ENCODE data around the gene UPK3BL1.
"Not testable (repeated sequence)": the region's sequence is repeated elsewhere in the genome, so short reads cannot be mapped to it uniquely, and the experiment has no call there.

Gene UPK3BL1

GRCh38 chr7:102642691-102643090 lies at the start of gene UPK3BL1:
Gene UPK3BL1, minus strand, starts transcription at chr7:102642791. Its CDS starts 50 bp downstream, at chr7:102642741.
- DNase-seq, result not testable (repeated sequence)

- DNase-seq, result not testable (repeated sequence)
These were observed 48.0 kb upstream of the UPK3BL1 start for GRCh38 chr7:102690602-102691001.

- not testable (repeated sequence) for DNase-seq
These were observed 47.1 kb upstream of the UPK3BL1 start for GRCh38 chr7:102689436-102690282.

GRCh38 chr7:102688299-102689036 lies 45.9 kb upstream of the UPK3BL1 start:
- not testable (repeated sequence) for DNase-seq

GRCh38 chr7:102682560-102682959 lies 40.0 kb upstream of the UPK3BL1 start:
- not testable (repeated sequence) for DNase-seq

GRCh38 chr7:102680780-102681179 lies 38.2 kb upstream of the UPK3BL1 start:
- not testable (repeated sequence) for DNase-seq

- not testable (repeated sequence) for DNase-seq
These were observed 33.0 kb upstream of the UPK3BL1 start for GRCh38 chr7:102675545-102675944.

- DNase-seq, result not testable (repeated sequence)
These were observed 31.0 kb upstream of the UPK3BL1 start for GRCh38 chr7:102673447-102674067.

GRCh38 chr7:102671956-102672307 lies 29.3 kb upstream of the UPK3BL1 start:
- DNase-seq, result not testable (repeated sequence)

GRCh38 chr7:102671166-102671955 lies 28.8 kb upstream of the UPK3BL1 start, which contains the start of gene POLR2J2:
Gene POLR2J2, minus strand, starts transcription at chr7:102671663. Its CDS starts 62 bp downstream, at chr7:102671601.
- peak; percentile 89 for DNase-seq

GRCh38 chr7:102667523-102667922 lies 24.9 kb upstream of the UPK3BL1 start:
- DNase-seq, result not testable (repeated sequence)

GRCh38 chr7:102666850-102667249 lies 24.3 kb upstream of the UPK3BL1 start:
- not testable (repeated sequence) for DNase-seq

GRCh38 chr7:102664765-102665164 lies 22.2 kb upstream of the UPK3BL1 start:
- not testable (repeated sequence) for DNase-seq

GRCh38 chr7:102649924-102650323 lies 7.3 kb upstream of the UPK3BL1 start, which contains the start of gene SPDYE2B:
Gene SPDYE2B, plus strand, starts transcription at chr7:102650319. Its CDS starts 2,030 bp downstream, at chr7:102652349.
- DNase-seq, result not testable (repeated sequence)

GRCh38 chr7:102647813-102648212 lies 5.2 kb upstream of the UPK3BL1 start:
- DNase-seq, result not testable (repeated sequence)

GRCh38 chr7:102643404-102643803 lies 813 bp upstream of the UPK3BL1 start:
- DNase-seq, result not testable (repeated sequence)

- not testable (repeated sequence) for DNase-seq
These were observed 3.7 kb downstream of the UPK3BL1 start for GRCh38 chr7:102638848-102639247.

- not testable (repeated sequence) for DNase-seq
These were observed 5.6 kb downstream of the UPK3BL1 start for GRCh38 chr7:102636956-102637355.

- DNase-seq, result not testable (repeated sequence)
These were observed 7.2 kb downstream of the UPK3BL1 start for GRCh38 chr7:102635354-102635753.

GRCh38 chr7:102634299-102634698 lies 8.3 kb downstream of the UPK3BL1 start:
- not testable (repeated sequence) for DNase-seq

GRCh38 chr7:102630622-102631021 lies 12.0 kb downstream of the UPK3BL1 start:
- not testable (repeated sequence) for DNase-seq
